PC-9 (cell line): ENCODE measurements around the gene LIMA1. TPM values are rescaled to one million over a fixed set of nuclear protein-coding genes. Genes with fewer than 3 reads are reported as not detected.

Source experiments
- BruUV-seq: library from RNA; stranded (reverse); fragments of 400-500 nt; replicated peaks from 2 replicates; lab custom pipeline; 2021; lab: Mats Ljungman, UMichigan
- CTCF ChIA-PET: fragments of 300-600 bp; sonication (Branson Sonifier 250); formaldehyde crosslinking; loops from one replicate; lab custom pipeline; 2022; ENCODE audit warnings: antibody characterized with exemption; lab: Charles Lee
- POLR2A ChIA-PET: fragments of 300-600 bp; sonication (Branson Sonifier 250); formaldehyde crosslinking; loops from one replicate; lab custom pipeline; 2022; ENCODE audit warnings: antibody characterized with exemption; ENCODE audit not compliant: unreplicated experiment; lab: Charles Lee
- DNase-seq, 2 experiments: peaks; one replicate each; pipeline versions ENCODE4 v3.0.0 to v3.0.0-alpha.2; 2015 to 2022; ENCODE audit warnings: mixed read lengths in 1 of 2
- H2AFZ ChIP-seq: fragments of 200-600 bp; sonication (generic); 2 replicates; pipeline ENCODE4 v1.8.1; 2017; ENCODE audit warnings: antibody characterized with exemption
- H3F3A ChIP-seq: fragments of 200-600 bp; sonication (generic); 2 replicates; pipeline ENCODE4 v1.8.1; 2017; ENCODE audit warnings: antibody characterized with exemption, mild to moderate bottlenecking, low read depth; ENCODE audit not compliant: insufficient read depth
- H3K27ac ChIP-seq: fragments of 200-600 bp; sonication (generic); 2 replicates; pipeline ENCODE4 v1.6.1; 2016; ENCODE audit warnings: mixed run types
- H3K27me3 ChIP-seq: fragments of 200-600 bp; sonication (generic); 2 replicates; pipeline ENCODE4 v1.6.1; 2016; ENCODE audit warnings: low read depth, mixed run types; ENCODE audit not compliant: insufficient read depth
- H3K36me3 ChIP-seq: fragments of 200-600 bp; sonication (generic); 2 replicates; pipeline ENCODE4 v1.6.1; 2016; ENCODE audit warnings: low read depth, mixed run types
- H3K4me1 ChIP-seq: fragments of 200-600 bp; sonication (generic); replicated peaks from 2 replicates; pipeline ENCODE4 v1.6.1; 2016; ENCODE audit warnings: mixed run types; ENCODE audit not compliant: insufficient read depth
- H3K4me2 ChIP-seq: fragments of 200-600 bp; sonication (generic); 2 replicates; pipeline ENCODE4 v1.6.1; 2017; ENCODE audit warnings: mixed run types
- H3K4me3 ChIP-seq: fragments of 200-600 bp; sonication (generic); 2 replicates; pipeline ENCODE4 v1.6.1; 2016; ENCODE audit warnings: mixed run types
- H3K79me2 ChIP-seq: fragments of 200-600 bp; sonication (generic); 2 replicates; pipeline ENCODE4 v1.6.1; 2017; ENCODE audit warnings: low read depth, mixed run types
- H3K9me2 ChIP-seq: fragments of 200-600 bp; sonication (generic); 2 replicates; pipeline ENCODE4 v1.8.1; 2017; ENCODE audit warnings: mild to moderate bottlenecking; ENCODE audit not compliant: insufficient read depth
- H3K9me3 ChIP-seq: fragments of 200-600 bp; sonication (generic); 2 replicates; pipeline ENCODE4 v1.8.1; 2016; ENCODE audit warnings: low read depth; ENCODE audit not compliant: insufficient read depth
- H4K20me1 ChIP-seq: fragments of 200-600 bp; sonication (generic); 2 replicates; pipeline ENCODE4 v1.8.1; 2017; ENCODE audit not compliant: insufficient read depth
- CTCF ChIP-seq: fragments of 200-600 bp; sonication (generic); conservative IDR thresholded peaks from 2 replicates; pipeline ENCODE4 v1.6.1; 2017; ENCODE audit warnings: mixed run types, antibody characterized with exemption, mild to moderate bottlenecking, moderate library complexity
- EZH2 ChIP-seq: fragments of 200-600 bp; sonication (generic); IDR thresholded peaks from 2 replicates; pipeline ENCODE4 v1.8.0; 2017; ENCODE audit warnings: antibody characterized with exemption, low read depth
- intact Hi-C: fragments of 100-400 bp; cut with micrococcal nuclease; formaldehyde crosslinking; loops from one replicate; pipeline ENCODE4 v1.10.0; 2022; ENCODE audit not compliant: unreplicated experiment
- total RNA-seq: library from RNA; stranded (reverse); gene quantifications from 2 replicates; pipeline ENCODE4 v1.2.3, GENCODE V29; 2021

Gene LIMA1
- total RNA-seq, 1 experiment from 2014 or later, result 98.6 TPM

GRCh38 chr12:50147281-50147680 lies 136.0 kb downstream of the LIMA1 start:
- TF ChIP-seq CTCF, result no peak
- TF ChIP-seq EZH2, result no peak
- no peaks in the 10 kb centered on the region; the same call in 1 of the 2 replicates for H4K20me1 ChIP-seq
- H3K27ac ChIP-seq, result no peak overlapping the region
- intact Hi-C loops, result no loop called here
- ChIA-PET CTCF (no interaction called here), POLR2A (no interaction called here)
- no peaks in the 10 kb centered on the region for H3K4me1 ChIP-seq
- no peaks in the 10 kb centered on the region for H3K9me3 ChIP-seq
- DNase-seq, result no peak
- H3K36me3 ChIP-seq, result no peaks in the 10 kb centered on the region
- no peak overlapping the region for H3K4me2 ChIP-seq
- H3K9me2 ChIP-seq, result no peaks in the 10 kb centered on the region
- BruUV-seq, result no TSS peak
- H3K79me2 ChIP-seq, result no peaks in the 10 kb centered on the region
- H3K4me3 ChIP-seq, result no peak overlapping the region
- no peaks in the 10 kb centered on the region; the same call in 1 of the 2 replicates for H3F3A ChIP-seq
- no peak overlapping the region for H2AFZ ChIP-seq
- no peaks in the 10 kb centered on the region for H3K27me3 ChIP-seq

- ChIA-PET POLR2A (no interaction called here), CTCF (no interaction called here)
- Histone ChIP-seq H2AFZ (no peak overlapping the region), H3F3A (no peaks in the 10 kb centered on the region; the same call in 1 of the 2 replicates), H3K9me3 (no peaks in the 10 kb centered on the region), H3K27me3 (no peaks in the 10 kb centered on the region), H3K4me1 (no peaks in the 10 kb centered on the region), H3K79me2 (no peaks in the 10 kb centered on the region), H3K27ac (no peak overlapping the region), H4K20me1 (no peaks in the 10 kb centered on the region; the same call in 1 of the 2 replicates), H3K4me2 (no peak overlapping the region), H3K4me3 (no peak overlapping the region), H3K9me2 (no peaks in the 10 kb centered on the region), H3K36me3 (0 out of 2 replicates have a peak, but pooled peaks cover 4% of the 10 kb centered on the region)
- no TSS peak for BruUV-seq
- no peak for TF ChIP-seq CTCF
- TF ChIP-seq EZH2, result no peak
- intact Hi-C loops, result no loop called here
- DNase-seq, result no peak
These were observed 137.9 kb downstream of the LIMA1 start for GRCh38 chr12:50145439-50145838.

DNA sequence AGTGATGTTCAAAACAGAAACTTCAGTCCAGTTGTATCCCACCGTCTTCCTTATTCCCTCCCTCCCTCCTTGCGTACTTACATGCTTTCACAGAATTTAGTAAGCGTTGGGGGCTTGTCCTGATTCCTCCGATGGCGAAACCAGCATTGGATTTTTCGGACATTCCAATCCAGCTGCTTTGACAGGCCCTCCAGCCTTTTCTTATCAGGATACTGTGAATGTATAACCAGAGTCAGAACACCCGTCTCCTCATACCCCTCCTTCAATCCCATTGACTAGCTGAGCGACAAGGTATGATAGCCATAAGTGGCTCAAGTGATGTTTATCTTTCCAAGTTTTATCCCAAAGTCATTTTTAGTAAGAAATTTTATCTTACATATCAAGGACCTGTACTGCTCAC lies 140.3 kb downstream of the LIMA1 start:
- BruUV-seq, result no TSS peak
- H3K4me2 ChIP-seq, result no peak overlapping the region
- H3K4me3 ChIP-seq, result no peak overlapping the region
- DNase-seq, result no peak
- CTCF ChIA-PET, result no interaction called here
- no peaks in the 10 kb centered on the region for H3K9me3 ChIP-seq
- H3F3A ChIP-seq, result no peaks in the 10 kb centered on the region
- no peaks in the 10 kb centered on the region for H3K9me2 ChIP-seq
- TF ChIP-seq CTCF (no peak), EZH2 (no peak)
- H3K27ac ChIP-seq, result no peak overlapping the region
- H3K36me3 ChIP-seq, result 0 out of 2 replicates have a peak, but pooled peaks cover 4% of the 10 kb centered on the region
- POLR2A ChIA-PET, result interaction anchor here (0.7 kb wide), 1 partner anchor 1219 kb away, joined by 7 read pairs; no protein-coding TSS in a partner anchor
- H4K20me1 ChIP-seq, result no peaks in the 10 kb centered on the region
- no peak overlapping the region for H2AFZ ChIP-seq
- H3K27me3 ChIP-seq, result no peaks in the 10 kb centered on the region
- intact Hi-C loops, result no loop called here
- no peaks in the 10 kb centered on the region for H3K79me2 ChIP-seq
- H3K4me1 ChIP-seq, result no peaks in the 10 kb centered on the region
